NCI-H1105 (cell line): ENCODE data around the gene ACTR2.
"Not testable (repeated sequence)": the region's sequence is repeated elsewhere in the genome, so short reads cannot be mapped to it uniquely, and the experiment has no call there.

ENCODE experiments used
- DNase-seq: peaks from one replicate; lab custom pipeline; 2025; lab: John Stamatoyannopoulos, UW

Gene ACTR2

GRCh38 chr2:65227456-65228262 lies at the start of gene ACTR2:
Gene ACTR2 (plus strand): TSS chr2:65227831. CDS start chr2:65227910, 79 bp downstream.
- peak; percentile 89 for DNase-seq

- no peak for DNase-seq
Observed at GRCh38 chr2:65182570-65182969, 45.1 kb upstream of the ACTR2 start.

- not testable (repeated sequence) for DNase-seq
Observed at GRCh38 chr2:65183406-65183805, 44.2 kb upstream of the ACTR2 start.

- no peak for DNase-seq
Observed at GRCh38 chr2:65185012-65185411, 42.6 kb upstream of the ACTR2 start.

- DNase-seq, result no peak
Observed at GRCh38 chr2:65186093-65186868, 41.4 kb upstream of the ACTR2 start.

GRCh38 chr2:65186872-65187851 lies 40.5 kb upstream of the ACTR2 start:
- peak; percentile 23 for DNase-seq

- no peak for DNase-seq
Observed at GRCh38 chr2:65193446-65193845, 34.2 kb upstream of the ACTR2 start.

- DNase-seq, result no peak
Observed at GRCh38 chr2:65198737-65199136, 28.9 kb upstream of the ACTR2 start.

- DNase-seq, result no peak
Observed at GRCh38 chr2:65199166-65199565, 28.5 kb upstream of the ACTR2 start.

GRCh38 chr2:65199891-65200290 lies 27.7 kb upstream of the ACTR2 start:
- no peak for DNase-seq

GRCh38 chr2:65204461-65205210 lies 23.0 kb upstream of the ACTR2 start:
- DNase-seq, result no peak

- DNase-seq, result no peak
Observed at GRCh38 chr2:65212115-65212514, 15.5 kb upstream of the ACTR2 start.

- no peak for DNase-seq
Observed at GRCh38 chr2:65212619-65213018, 15.0 kb upstream of the ACTR2 start.

GRCh38 chr2:65213035-65213434 lies 14.6 kb upstream of the ACTR2 start:
- DNase-seq, result no peak

GRCh38 chr2:65214361-65214760 lies 13.3 kb upstream of the ACTR2 start:
- DNase-seq, result no peak

GRCh38 chr2:65214843-65215242 lies 12.8 kb upstream of the ACTR2 start:
- no peak for DNase-seq

- no peak for DNase-seq
Observed at GRCh38 chr2:65215946-65216345, 11.7 kb upstream of the ACTR2 start.

- DNase-seq, result no peak
Observed at GRCh38 chr2:65220432-65221131, 7.0 kb upstream of the ACTR2 start.

- DNase-seq, result not testable (repeated sequence)
Observed at GRCh38 chr2:65221275-65221674, 6.4 kb upstream of the ACTR2 start.

- no peak for DNase-seq
Observed at GRCh38 chr2:65227020-65227455, 593 bp upstream of the ACTR2 start.
